ENCODE results near the gene TSPAN1. TPM values are rescaled to one million over a fixed set of nuclear protein-coding genes. Genes with fewer than 3 reads are reported as not detected.

Gene TSPAN1
- total RNA-seq, 4 donors from 2014 or later, result 3.0 to 8.6 (median 5.6) TPM

DNA sequence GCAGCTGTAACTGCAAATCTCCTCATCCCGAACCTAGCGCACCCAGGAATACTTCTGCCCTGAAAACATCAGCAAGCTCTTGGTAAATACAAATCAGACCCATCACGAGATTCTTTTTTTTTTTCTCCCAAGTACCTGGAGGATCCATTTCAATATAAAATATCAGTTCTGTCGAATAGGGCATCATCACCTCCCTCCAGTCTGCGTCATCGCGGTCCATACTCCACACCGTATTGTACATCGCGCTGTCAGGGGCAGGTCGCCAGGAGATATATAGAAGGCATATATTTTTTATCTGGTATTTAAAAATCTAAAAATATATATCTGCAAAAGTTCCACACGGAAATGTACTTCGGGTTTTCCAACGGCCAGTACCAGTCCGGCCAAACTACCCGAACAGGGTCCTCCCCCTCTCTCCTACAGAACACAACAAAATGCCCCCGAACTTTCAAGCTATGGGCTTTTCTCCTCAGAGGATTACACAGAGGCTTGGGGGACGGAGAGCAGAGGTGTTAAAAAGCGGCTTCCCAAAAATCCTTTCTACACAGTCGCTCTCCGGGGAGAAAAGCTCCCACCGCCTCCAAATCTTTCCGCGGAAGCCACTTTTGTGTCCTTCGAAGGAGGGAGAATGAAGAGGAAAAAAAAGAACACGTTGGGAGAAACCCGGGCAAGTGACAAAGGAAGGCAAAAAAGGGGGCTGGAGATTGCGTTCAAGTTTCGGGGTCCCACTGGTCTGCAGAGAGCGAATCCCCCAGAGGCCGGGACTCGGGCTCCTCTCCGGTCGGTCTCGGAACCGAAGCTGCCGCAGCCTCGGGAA, 43.0 kb upstream of the TSPAN1 start:
- TF ChIP-seq, protein P1, sequence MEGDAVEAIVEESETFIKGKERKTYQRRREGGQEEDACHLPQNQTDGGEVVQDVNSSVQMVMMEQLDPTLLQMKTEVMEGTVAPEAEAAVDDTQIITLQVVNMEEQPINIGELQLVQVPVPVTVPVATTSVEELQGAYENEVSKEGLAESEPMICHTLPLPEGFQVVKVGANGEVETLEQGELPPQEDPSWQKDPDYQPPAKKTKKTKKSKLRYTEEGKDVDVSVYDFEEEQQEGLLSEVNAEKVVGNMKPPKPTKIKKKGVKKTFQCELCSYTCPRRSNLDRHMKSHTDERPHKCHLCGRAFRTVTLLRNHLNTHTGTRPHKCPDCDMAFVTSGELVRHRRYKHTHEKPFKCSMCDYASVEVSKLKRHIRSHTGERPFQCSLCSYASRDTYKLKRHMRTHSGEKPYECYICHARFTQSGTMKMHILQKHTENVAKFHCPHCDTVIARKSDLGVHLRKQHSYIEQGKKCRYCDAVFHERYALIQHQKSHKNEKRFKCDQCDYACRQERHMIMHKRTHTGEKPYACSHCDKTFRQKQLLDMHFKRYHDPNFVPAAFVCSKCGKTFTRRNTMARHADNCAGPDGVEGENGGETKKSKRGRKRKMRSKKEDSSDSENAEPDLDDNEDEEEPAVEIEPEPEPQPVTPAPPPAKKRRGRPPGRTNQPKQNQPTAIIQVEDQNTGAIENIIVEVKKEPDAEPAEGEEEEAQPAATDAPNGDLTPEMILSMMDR (IDR thresholded peaks at IDR 0.05), result no peak
- no peak for TF ChIP-seq EP300 (IDR thresholded peaks at IDR 0.05)
- no peak for TF ChIP-seq POLR2A (IDR thresholded peaks at IDR 0.05)
- no peaks in the 10 kb centered on the region for H3K9me3 ChIP-seq
- H3K4me3 ChIP-seq, result peak overlapping the region; percentile 50 to 70 (median 62)
- 0 to 1% methylated on average over 38 of the region's 38 CpGs for WGBS, 2 donors
- peak in 1 of 2 donors; percentile 20 for DNase-seq (ENCODE audit: low spot score in 2 of 2)
- H3K27me3 ChIP-seq, result peaks cover 0 to 37% of the 10 kb centered on the region in 2 donors
- no peaks in the 10 kb centered on the region for H3K36me3 ChIP-seq
- peak overlapping the region; percentile 83 to 94 (median 92) for H3K27ac ChIP-seq
- peaks cover 0 to 35% (median 11%) of the 10 kb centered on the region in 4 donors for H3K4me1 ChIP-seq

DNA sequence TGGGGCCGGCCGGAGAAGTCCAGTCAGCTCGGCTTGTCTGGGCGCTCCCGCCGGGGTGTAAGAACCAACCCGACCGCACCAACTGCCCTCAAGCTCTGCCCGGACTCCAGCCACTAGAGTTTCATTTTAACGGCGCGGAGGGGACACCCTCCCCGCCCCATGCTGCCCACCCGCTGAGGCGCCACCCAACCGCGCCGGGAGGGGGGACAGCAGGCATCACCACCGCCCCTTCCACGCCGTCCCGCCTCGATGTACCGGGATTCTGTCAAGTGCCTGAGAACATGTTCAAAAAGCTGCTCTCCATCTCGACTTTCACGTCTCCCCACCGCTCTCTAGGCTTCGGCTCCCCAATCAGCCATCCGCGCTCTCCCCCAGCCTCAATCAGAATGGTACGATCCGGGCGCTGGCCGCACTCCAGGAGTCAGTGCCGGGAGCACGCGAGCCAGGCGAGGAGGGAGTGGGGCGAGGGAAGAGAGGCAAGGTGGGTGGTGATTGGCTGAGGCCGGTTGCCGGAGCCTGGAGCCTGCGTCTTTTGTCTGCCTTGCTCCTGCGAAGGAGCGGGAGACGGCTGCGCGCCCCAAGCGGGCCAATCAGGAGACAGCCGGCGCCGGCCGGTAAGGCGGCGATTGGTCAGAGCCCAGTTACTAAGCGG, 42.2 kb upstream of the TSPAN1 start, which contains the start of gene PIK3R3:
TSS of gene PIK3R3 (minus strand) at position 101 of the 652 bp plus-strand sequence. CDS start 677 bp downstream, outside the sequence.
- no peaks in the 10 kb centered on the region for H3K36me3 ChIP-seq
- 1% methylated on average over 51 to 55 of the region's 55 CpGs for WGBS, 2 donors
- peak within 1 kb of the TSS; percentile 83 to 94 (median 92) for H3K27ac ChIP-seq
- peak within 1 kb of the TSS; percentile 50 to 70 (median 62) for H3K4me3 ChIP-seq
- peak; percentile 94 to 96 for DNase-seq (ENCODE audit: low spot score in 2 of 2)
- H3K27me3 ChIP-seq, result peaks cover 0 to 35% of the 10 kb centered on the region in 2 donors
- peak; percentile 70 to 86 for TF ChIP-seq POLR2A (IDR thresholded peaks at IDR 0.05)
- TF ChIP-seq EP300 (IDR thresholded peaks at IDR 0.05), result peak; percentile 68 to 96
- TF ChIP-seq, protein P1 (IDR thresholded peaks at IDR 0.05), result peak in 2 of 5 experiments; percentile 64 to 70
- peaks cover 0 to 41% (median 13%) of the 10 kb centered on the region in 4 donors for H3K4me1 ChIP-seq
- no peaks in the 10 kb centered on the region for H3K9me3 ChIP-seq

DNA sequence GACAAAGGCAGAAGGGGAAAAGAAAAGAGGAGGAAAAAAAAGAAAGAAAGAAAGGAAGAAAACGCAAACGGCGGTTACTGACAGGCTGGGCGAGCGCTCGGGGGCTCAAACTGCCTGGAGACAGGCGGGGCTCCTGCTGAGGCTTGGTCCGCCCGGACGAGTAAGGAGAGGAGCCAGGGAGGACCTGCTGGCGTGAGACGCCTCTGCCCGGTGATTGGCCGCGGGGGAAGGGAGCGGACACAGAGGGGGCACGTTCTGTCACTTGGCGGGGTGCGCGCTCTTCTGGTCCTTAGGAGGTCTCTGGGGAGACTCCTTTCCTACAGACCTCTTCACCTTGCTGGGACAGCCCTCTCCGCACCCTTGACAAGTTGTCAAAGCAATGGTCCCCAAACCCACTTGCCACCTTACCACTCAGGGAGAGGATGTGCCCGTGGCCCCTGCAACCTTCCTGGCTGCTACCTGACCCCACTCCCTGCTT, 41.7 kb upstream of the TSPAN1 start:
- Histone ChIP-seq H3K4me1 (peaks cover 0 to 46% (median 14%) of the 10 kb centered on the region in 4 donors), H3K9me3 (no peaks in the 10 kb centered on the region), H3K27me3 (peaks cover 0 to 30% of the 10 kb centered on the region in 2 donors), H3K36me3 (no peaks in the 10 kb centered on the region), H3K4me3 (peak overlapping the region; percentile 50 to 70 (median 62)), H3K27ac (peak overlapping the region; percentile 83 to 94 (median 90))
- 0 to 1% methylated on average over 22 of the region's 22 CpGs for WGBS, 2 donors
- peak in 1 of 2 donors; percentile 18 for DNase-seq (ENCODE audit: low spot score in 2 of 2)
- TF ChIP-seq POLR2A (IDR thresholded peaks at IDR 0.05) (no peak), EP300 (IDR thresholded peaks at IDR 0.05) (no peak)

DNA sequence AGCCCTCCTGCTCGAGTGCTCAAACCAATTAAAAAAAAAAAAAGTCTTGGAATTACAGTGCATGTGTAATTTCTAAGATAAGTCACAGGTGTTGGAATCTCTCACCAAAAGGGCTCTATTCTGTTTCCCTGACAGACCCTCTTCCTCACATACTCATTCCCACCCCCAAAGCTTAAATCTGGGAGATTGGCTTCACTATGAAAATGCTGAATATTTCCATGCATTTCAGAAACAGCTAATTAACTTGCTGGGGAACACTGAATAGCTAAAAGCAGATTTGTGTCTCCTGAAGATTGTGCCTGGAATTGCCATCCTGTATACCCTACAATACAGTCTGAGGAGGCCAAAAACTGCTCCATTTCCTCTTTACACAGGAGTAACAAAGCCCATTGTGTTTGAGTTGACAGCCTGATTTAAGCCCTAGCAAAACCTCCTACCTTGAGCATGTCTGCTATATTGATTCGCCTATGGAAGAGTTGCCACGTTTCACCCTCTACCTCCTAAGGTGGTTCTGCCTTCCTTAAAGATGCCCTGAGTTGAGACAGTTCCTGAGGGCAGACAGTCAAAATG, 41.0 kb upstream of the TSPAN1 start:
- Histone ChIP-seq H3K27me3 (peaks cover 0 to 28% of the 10 kb centered on the region in 2 donors), H3K4me3 (peak overlapping the region in 3 of 4 donors; percentile 50 to 70 (median 62)), H3K9me3 (no peaks in the 10 kb centered on the region), H3K27ac (peak overlapping the region; percentile 83 to 94 (median 90)), H3K36me3 (no peaks in the 10 kb centered on the region), H3K4me1 (peaks cover 0 to 46% (median 14%) of the 10 kb centered on the region in 4 donors)
- no peak for DNase-seq (ENCODE audit: low spot score in 2 of 2)
- WGBS, 2 donors, result 43 to 44% methylated on average over 3 of the region's 3 CpGs
- TF ChIP-seq POLR2A (IDR thresholded peaks at IDR 0.05) (no peak), EP300 (IDR thresholded peaks at IDR 0.05) (no peak)
- TF ChIP-seq, protein P1 (IDR thresholded peaks at IDR 0.05), result no peak

DNA sequence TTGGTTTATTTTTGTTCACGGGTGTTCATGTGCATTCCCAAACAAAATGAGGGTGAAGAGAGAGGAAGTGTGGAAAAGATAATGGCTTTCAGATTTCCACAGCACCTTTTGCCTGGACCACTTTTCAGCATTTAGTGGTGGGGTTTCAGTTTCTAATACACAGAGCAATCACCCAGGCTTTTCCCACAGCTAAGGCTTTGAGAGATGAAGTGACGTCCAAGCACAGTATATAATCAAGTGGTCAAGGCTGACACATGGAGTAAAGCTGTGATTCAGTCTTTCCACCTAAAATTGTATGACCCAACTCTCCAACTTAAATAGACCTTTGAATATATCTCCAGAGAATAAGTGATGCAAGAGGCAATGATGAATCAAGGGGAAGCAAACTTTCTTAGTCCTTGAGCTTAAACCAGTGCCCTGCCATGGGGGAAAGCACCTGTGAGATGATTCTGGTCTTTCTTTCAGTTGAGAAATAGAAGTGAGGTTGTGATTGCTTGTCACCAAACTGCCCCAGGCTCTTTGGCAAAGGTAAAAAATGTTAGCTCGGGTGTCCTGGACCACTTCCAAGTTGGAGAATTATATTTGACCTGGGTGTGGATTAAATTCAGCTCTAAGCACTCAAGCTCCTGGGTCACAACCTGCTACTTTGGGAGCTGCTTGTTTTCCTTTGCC, 40.1 kb upstream of the TSPAN1 start:
- Histone ChIP-seq H3K27me3 (peaks cover 0 to 19% of the 10 kb centered on the region in 2 donors), H3K4me3 (no peak overlapping the region), H3K4me1 (peaks cover 0 to 46% (median 14%) of the 10 kb centered on the region in 4 donors), H3K9me3 (no peaks in the 10 kb centered on the region), H3K27ac (peak overlapping the region in 2 of 4 donors; percentile 60 to 94), H3K36me3 (no peaks in the 10 kb centered on the region)
- no peak for DNase-seq (ENCODE audit: low spot score in 2 of 2)
- TF ChIP-seq, protein P1 (IDR thresholded peaks at IDR 0.05), result no peak
- peak in 1 of 2 donors; percentile 38 for TF ChIP-seq EP300 (IDR thresholded peaks at IDR 0.05)
- 23 to 31% methylated on average over 3 of the region's 3 CpGs for WGBS, 2 donors
